Fibroblast of the conjunctiva (primary cell): ENCODE measurements around the gene DOCK2.
A peak's percentile ranks its signal among the peaks of the same experiment; 100 is the strongest.
"Not testable (repeated sequence)": the region's sequence is repeated elsewhere in the genome, so short reads cannot be mapped to it uniquely, and the experiment has no call there.

Experiments used
- DNase-seq: peaks from one replicate; pipeline ENCODE4 v3.0.0-alpha.2; 2010; ENCODE audit warnings: low read depth

The DOCK2 gene

GRCh38 chr5:169789417-169789940, 152.4 kb downstream of the DOCK2 start:
- DNase-seq, result no peak

- no peak for DNase-seq
Observed at GRCh38 chr5:169791251-169791650, 154.2 kb downstream of the DOCK2 start.

- DNase-seq, result no peak
Observed at GRCh38 chr5:169795338-169795737, 158.3 kb downstream of the DOCK2 start.

DNA sequence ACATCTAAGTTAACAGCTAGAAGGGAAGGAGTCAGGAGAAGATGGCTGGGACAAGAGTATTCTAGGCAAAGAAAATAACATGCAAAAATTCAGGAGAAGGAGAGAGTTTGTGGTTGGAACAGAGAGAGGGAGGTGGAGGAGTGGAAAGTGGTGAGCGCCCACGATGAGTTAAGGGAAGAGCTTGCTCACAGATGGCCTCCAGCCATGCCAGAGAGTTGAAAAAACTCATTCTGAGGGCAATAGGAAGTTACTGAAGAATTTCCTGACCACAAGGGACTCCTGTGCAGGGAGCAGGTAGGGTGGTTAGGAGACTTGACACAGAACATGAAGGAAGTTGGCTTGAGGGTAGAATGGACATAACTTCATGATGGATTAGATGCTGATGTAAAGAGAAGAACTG, 159.7 kb downstream of the DOCK2 start:
- DNase-seq, result no peak

- DNase-seq, result no peak
Observed at GRCh38 chr5:169797577-169797976, 160.5 kb downstream of the DOCK2 start.

DNA sequence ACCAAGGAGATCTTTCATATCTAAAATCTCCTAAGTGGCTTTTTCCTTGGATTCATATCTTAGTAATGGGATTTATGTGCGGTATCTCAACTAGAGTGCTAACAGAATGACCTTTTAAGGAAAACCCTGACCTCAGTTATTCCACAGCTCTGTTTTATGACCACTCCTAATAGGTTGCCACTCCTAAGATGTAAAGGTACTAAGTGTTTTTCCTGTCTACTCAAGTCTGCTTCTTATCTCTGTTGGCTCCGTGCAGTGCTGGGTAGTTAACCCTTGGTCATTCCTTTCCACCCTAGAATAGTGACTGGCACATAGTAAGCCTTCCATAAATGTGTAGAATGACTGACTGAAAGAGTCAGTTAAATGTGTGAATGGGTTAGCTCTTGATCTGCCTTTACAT, 161.4 kb downstream of the DOCK2 start:
- DNase-seq, result no peak

DNA sequence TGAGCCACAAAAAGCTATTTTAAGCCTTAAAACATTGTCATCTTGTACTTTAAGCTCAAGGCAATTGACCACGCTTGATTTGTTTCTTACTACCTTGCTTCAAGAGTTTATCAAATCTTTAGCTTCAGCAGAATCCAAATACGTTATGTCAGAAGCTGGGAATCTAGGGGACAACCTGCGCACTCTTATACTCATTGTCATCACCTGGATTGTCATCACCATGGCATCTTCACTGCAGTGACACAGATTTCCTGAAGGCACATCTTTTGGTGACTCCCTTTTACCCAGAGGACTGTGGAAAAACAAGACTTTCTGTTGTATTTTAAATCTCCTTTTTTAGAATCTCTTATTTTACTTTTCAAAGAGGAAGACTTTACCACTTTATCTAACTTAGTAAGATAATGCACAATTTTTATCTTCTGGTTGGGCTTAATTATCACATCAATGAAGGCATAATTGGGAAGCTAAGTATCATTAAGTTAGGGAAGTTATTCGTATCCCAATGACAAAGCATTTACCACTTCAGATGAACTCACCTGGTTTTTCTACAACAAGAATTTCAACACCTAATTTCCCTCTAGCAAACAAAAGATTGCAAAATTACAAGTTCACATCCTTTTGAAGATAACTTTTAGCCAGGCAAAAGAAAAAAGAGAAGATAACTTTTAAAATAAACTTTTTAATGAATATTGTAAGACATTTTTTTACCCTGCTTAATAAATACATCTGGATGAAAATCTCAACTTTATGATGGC, 162.0 kb downstream of the DOCK2 start:
- DNase-seq, result no peak

DNA sequence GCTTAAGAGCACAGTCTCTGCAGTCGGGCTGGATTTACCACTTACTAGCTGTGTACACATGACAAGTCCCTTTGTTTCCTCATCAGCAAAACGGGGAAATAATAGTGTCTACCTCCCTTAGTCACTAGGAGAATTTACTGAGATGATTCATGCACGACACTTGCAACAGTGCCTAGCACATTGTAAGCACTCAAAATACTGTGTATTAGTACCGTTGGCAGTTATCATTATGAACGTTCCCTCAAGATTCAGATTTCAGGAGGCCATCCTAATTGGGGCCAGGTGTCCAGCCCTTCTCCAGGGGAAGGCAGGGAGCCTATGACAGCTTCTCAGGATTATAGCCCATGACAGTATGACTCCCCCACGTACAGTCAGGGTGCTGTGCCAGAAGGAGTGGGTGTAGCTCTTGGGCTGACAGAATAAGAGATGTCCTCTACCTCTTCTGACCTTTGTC, 164.3 kb downstream of the DOCK2 start:
- DNase-seq, result no peak

DNA sequence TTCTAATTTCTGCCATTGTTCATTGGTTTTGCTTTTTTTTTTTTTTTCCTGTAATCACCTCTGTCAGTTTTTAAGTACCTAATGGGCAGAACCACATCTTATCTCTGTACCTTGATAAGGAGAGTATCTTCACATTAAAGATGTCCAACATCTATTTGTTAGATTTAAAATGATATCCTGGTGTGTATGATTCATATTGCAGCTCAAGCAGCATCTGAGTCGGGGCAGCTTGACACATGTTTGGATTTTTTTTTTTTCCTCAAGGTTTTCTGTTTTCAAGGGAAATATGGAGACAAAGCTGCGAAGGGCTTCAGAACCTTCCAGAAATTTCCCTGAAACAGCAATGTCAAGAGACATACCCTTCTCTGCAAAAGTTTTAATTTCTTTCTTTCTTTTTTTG, 164.7 kb downstream of the DOCK2 start:
- no peak for DNase-seq

DNA sequence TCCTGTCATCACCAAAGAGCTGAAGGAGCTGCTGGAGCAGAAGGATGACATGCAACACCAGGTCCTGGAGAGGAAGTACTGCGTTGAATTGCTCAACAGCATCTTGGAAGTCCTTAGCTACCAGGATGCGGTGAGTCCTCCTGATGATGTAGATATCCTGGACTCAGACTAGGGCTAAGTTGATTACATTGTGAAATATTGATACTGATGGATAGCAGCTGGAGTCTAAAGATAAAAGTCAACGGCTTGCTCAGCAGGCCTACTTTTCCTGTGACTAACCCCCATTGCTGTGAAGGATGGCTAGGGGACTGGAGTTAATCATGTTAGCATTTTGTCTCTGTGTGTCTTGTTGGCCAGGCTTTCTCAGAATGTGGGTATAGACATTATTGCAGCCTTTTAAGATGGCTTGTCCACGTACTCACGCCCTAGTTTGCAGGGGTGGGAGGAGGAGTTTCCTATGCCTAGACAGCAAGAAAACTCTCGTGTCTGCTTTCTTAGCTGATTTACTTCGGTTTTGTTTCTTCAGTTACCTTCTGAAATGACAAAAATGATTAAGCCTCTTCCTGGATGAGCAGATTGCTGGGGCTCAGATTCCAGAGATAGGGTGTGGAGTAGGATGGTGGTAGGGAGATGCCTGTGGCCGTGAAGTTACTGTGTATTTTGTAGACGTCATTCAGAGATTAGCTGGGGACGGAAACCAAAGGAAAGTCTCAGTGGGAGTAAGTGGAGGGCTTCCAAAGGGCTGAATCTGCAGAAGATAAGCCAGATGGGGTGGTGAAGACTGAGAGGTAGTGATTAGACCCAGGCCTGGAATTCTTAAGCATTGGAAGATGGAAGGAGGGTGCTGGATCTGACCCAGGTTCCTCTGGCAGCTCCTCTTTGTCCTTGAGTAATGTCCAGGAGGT, 166.3 kb downstream of the DOCK2 start:
- DNase-seq, result peak; percentile 86

- DNase-seq, result no peak
Observed at GRCh38 chr5:169804861-169805260, 167.8 kb downstream of the DOCK2 start.

GRCh38 chr5:169805527-169805934, 168.5 kb downstream of the DOCK2 start:
- no peak for DNase-seq

- no peak for DNase-seq
Observed at GRCh38 chr5:169805937-169806700, 169.0 kb downstream of the DOCK2 start.

DNA sequence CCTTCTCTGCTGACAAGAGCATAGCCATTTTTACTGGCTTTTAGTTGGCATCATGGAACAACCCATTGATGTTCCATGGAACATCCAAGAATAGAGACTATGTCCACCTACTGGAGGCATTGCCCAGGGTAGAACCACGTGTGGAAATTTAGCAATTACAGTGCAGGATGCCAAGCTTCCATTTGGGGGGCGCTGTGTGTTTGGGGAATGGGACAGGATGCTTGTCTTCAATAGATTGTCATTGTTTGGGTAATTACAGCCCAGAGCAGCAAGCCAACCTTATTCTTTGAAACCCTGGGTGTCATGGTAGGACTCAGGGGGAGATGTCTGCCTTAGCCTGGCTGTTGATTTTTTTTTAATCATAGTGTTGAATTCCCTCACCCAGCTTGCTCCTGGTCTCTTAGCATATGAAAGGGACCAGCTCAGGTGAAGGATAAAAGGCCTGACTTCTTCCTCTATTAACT, 171.1 kb downstream of the DOCK2 start:
- DNase-seq, result no peak

DNA sequence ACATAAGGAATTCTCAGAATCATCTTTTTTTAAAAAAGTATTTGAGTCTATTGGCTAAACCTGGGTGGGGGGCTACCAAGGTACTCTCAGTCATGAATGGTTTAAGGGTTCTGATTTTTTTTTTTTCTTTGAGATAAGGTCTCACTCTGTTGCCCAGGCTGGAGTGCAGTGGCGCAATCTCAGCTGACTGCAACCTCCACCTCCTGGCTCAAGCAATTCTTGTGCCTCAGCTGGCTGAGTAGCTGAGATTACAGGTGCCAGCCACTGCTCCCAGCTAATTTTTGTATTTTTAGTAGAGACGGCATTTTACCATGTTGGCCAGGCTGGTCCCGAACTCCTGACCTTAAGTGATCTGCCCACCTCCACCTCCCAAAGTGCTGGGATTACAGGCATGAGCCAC, 171.8 kb downstream of the DOCK2 start:
- not testable (repeated sequence) for DNase-seq

DNA sequence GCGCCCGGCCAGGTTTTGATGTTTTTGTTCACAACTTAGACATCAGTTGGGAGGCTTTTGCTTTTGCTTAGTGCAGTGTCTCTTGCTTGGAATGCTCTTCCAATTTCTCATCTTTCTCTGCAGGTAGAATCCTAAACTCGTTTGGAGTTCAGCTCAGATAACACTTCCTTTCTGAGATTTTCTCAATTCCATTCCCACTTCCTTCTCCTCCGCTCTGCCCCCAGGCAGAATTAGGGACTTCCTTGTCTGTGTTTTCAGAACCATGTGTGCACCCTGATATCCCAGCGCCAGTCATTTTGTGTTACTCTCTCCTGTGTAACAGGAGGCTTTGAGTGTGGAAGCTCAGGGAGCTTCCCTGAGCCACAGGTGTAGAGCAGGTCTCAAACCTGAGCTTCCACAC, 172.2 kb downstream of the DOCK2 start:
- no peak for DNase-seq

- DNase-seq, result no peak
Observed at GRCh38 chr5:169810524-169810923, 173.4 kb downstream of the DOCK2 start.

DNA sequence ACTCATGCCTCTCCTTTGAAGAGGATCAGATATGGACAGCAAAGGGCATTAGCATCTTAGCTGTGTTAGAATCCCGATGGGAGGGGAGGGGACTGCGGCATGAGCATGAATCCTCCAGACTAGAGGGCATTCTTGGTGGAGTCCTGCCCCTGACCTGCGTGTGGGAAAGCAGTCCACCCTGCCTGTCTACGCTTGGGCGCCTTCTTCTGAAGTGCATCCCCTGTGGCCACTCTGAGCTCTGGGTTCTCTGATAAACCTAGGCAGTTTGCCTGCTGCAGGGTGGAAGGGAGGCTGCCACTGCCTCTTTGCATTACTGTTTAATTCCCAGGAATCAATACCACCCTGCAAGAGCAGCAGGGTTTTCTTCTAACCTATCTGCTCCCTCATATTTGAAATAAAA, 173.9 kb downstream of the DOCK2 start:
- no peak for DNase-seq

DNA sequence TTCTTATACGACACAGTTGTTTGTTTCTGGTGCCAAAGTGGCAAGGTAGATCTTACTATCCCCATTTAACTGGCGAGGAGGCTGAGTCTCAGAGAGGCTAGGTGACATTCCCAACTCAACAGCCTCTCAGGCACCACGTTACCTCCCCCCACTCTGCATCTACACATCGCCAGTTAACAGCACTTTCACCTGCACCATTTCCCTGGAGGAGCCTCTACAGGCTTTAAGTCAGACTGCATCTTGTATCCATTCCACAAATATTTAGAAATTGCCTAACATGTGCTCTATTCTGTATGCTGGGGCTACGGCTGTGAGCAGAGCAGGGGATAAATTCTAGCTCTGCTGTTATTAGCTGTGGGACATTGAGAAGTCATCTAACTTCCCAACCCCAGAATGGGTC, 174.6 kb downstream of the DOCK2 start:
- DNase-seq, result no peak

- DNase-seq, result no peak
Observed at GRCh38 chr5:169812786-169813185, 175.7 kb downstream of the DOCK2 start.

DNA sequence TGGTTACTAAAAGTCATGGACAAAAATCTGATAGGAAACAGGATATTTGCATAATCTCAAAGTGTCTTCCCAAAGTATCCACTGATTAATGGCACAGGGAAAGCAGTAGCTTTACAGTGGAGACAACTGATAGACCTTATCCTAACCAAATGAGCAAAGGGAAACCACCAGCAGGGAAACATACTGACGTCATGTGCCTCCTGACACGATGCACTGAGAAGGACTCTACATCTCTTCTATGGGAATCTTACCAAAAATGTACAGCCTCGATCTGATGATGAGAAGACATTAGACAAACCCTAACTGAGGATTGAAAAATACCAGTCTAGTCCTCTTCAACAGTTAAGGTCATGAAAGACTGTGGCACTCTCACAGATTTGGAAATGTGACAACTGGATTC, 177.0 kb downstream of the DOCK2 start:
- DNase-seq, result no peak

GRCh38 chr5:169814522-169814921, 177.4 kb downstream of the DOCK2 start:
- no peak for DNase-seq
